HPDE6-E6E7 (cell line): ENCODE results near the gene DDX47.
"Not testable (repeated sequence)": the region's sequence is repeated elsewhere in the genome, so short reads cannot be mapped to it uniquely, and the experiment has no call there.

Experiments
- DNase-seq: peaks from one replicate; pipeline ENCODE4 v3.0.0; 2011; ENCODE audit warnings: missing footprints; ENCODE audit errors: extremely low spot score

Gene DDX47

GRCh38 chr12:12872139-12872933 is 59.2 kb downstream of the DDX47 start:
- peak; percentile 80 for DNase-seq

- DNase-seq: peak; percentile 63
Observed at GRCh38 chr12:12872934-12873275, 59.8 kb downstream of the DDX47 start.

GRCh38 chr12:12874029-12874428 is 60.9 kb downstream of the DDX47 start:
- DNase-seq: no peak

GRCh38 chr12:12875301-12875700 is 62.2 kb downstream of the DDX47 start:
- DNase-seq: not testable (repeated sequence)

- no peak for DNase-seq
Observed at GRCh38 chr12:12877153-12877768, 64.1 kb downstream of the DDX47 start.

GRCh38 chr12:12877781-12878455 is 64.8 kb downstream of the DDX47 start:
- DNase-seq: no peak
